HG02623 (cell line): ENCODE results near the gene HTRA1.

Experiments used
- ATAC-seq: cut with Tn5 transposase; IDR thresholded peaks from one replicate; pipeline ENCODE4 v1.9.1; 2021; ENCODE audit warnings: moderate library complexity; ENCODE audit not compliant: unreplicated experiment

The HTRA1 gene

GRCh38 chr10:122473116-122473515, 11.8 kb downstream of the HTRA1 start:
- ATAC-seq: no peak

GRCh38 chr10:122474131-122474818, 12.9 kb downstream of the HTRA1 start:
- ATAC-seq: no peak

DNA sequence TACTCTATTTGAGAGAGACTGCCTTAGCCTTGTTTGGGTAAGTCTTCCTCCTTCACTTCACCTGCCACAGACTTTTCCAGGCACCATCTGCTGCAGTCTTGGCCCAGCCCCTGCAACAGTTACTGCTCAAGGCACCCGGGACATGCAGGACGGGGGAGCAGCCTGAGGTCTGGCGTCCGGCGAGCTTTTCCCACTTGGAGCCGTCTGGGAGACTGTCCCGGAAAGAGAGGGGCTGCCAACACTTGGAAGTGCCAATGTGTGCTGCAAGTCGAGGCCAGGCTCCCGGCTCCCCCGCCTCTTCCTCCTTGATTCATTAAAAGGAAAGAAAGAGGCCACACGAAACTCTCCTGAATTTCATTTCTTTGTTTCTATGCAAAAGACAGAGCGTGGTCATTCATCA, 13.7 kb downstream of the HTRA1 start:
- ATAC-seq: no peak

DNA sequence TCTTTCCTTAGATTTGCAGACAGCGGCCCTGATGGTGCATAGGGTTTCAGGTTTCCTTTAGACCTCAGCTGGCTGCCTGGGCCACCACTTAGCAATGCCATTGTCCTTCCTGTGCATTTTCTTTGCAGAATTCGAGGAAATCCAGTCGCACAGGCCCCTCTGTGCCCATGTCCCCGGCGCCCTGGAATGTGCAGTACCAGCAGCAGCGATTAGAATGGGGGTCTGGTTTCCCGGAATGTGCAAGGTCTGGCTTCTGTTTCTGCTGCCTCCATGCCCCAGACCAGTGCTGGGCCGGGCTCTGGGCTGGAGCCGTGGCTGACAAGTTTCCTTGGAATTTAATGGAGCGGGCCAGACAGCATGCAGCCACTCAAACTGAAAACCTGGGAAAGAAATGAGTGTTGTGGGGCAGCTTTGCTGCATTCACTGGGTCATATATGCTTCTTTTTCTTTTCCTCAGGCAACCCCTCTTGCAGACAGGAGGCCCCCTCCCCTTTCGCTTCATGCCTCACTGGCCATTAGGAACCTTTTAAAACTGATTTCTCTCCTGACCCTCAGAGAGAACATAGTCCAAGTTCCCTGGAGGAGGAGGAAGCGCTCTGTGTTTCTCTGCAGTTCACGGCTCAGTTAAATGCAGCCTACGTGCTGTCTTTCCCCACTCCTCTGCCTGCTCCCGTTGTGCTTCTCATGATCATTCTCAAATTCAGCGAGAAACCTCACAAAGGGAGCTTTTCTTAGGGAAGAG, 14.4 kb downstream of the HTRA1 start:
- no peak for ATAC-seq

GRCh38 chr10:122476333-122476695, 15.0 kb downstream of the HTRA1 start:
- no peak for ATAC-seq

DNA sequence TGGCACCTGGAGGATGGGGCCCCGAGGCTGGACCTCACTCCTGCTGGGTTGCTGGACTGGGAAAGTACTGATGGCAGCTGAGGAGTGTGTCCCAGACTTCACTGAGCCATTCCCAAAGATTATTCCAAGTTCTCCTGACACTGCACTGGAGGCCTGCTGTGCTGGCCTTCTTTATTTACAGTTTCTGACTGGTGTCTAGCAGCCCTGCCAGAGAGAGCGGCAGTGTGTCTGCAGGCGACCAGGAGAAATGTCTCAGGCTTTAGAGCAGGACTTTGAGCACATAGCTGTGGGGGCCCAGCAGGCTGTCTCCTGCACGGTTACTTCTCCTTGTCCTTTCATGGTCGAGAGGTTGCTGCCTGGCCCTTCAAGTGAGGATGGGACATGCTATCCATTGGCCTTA, 16.1 kb downstream of the HTRA1 start:
- ATAC-seq: no peak

- no peak for ATAC-seq
These were observed 17.6 kb downstream of the HTRA1 start for GRCh38 chr10:122478971-122479370.

DNA sequence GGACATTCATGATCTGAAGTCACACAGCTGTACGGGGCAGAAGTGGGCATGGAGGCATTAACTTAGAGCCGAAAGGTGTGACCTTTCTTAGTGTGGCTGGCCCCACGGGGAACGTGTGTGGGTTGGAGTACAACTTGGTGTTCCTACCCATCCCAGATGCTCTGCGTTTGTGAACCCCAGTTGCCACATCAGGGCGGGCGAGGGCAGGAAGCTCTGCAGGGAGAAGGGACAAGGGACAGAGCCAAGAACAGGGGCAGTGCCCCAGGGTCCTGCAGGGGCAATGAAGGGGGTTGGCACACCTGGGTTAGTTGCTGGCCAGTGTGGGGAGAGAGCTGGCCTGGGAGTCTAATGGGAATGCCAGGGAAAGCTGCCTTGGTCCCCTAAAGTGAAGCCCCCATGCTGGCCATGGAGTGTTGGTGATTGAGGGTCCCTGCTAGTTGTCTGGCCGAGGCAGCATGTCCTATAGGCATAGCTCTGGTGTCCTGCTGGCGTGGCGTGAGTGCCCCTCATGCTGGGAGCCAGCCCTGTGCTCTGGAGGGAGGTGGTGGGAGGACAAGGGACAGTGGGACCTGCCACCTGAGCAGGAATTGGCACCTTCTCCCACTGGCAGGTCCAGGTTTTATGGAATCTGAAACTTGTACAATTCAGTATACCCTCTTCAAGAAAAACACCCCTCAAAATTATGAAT, 18.9 kb downstream of the HTRA1 start:
- no peak for ATAC-seq

DNA sequence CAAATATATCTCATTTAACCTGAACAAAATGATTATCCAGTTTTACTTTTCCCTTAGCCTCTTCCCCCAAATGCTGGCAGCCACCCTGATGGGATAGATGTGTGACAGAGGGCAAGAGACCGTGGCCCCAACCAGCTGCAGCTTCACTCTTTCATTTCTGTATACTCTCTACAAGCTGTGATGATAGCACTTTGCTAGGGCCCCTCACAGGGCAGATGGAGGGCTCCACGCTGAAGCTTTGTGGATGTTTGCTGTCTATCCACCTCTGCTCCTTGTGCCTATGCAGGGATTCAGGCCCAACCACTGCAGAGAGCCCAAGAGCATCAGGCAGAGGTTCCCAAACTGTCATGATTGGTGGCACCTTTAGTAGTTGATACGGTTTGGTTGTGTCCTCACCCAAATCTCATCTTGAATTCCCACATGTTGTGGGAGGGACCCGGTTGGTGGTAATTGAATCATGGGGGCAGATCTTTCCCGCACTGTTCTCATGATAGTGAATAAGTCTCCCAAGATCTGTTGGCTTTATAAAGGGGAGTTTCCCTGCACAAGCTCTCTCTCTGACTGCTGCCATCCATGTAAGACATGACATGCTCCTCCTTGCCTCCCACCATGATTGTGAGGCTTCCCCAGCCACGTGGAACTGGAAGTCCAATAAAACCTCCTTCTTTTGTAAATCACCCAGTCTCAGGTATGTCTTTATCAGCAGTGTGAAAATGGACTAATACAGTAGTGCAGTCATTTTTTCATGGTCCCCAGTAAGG, 20.1 kb downstream of the HTRA1 start:
- ATAC-seq: no peak

- no peak for ATAC-seq
These were observed 23.1 kb downstream of the HTRA1 start for GRCh38 chr10:122484276-122485060.

GRCh38 chr10:122485670-122486069, 24.3 kb downstream of the HTRA1 start:
- no peak for ATAC-seq

GRCh38 chr10:122486406-122487080, 25.2 kb downstream of the HTRA1 start:
- no peak for ATAC-seq

- no peak for ATAC-seq
These were observed 25.9 kb downstream of the HTRA1 start for GRCh38 chr10:122487174-122487765.

DNA sequence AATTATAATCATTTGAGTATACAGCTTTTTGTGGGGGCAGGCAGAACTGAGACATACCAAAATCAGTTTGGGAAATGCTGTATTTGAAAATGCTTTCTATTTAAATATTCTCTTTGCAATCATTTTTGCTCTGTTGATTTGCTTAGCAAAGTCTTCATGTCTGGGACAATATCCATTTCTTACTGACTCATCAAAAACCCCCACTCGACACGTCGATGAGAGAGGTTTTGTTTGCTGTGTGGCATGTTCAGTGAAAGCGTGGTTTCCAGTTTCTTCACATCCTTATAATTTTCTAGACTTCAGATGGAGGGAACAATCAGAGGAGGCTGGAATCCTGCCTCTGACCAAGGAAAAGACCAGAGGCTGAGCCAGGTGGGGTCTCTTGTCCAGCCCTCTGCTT, 28.9 kb downstream of the HTRA1 start:
- no peak for ATAC-seq

DNA sequence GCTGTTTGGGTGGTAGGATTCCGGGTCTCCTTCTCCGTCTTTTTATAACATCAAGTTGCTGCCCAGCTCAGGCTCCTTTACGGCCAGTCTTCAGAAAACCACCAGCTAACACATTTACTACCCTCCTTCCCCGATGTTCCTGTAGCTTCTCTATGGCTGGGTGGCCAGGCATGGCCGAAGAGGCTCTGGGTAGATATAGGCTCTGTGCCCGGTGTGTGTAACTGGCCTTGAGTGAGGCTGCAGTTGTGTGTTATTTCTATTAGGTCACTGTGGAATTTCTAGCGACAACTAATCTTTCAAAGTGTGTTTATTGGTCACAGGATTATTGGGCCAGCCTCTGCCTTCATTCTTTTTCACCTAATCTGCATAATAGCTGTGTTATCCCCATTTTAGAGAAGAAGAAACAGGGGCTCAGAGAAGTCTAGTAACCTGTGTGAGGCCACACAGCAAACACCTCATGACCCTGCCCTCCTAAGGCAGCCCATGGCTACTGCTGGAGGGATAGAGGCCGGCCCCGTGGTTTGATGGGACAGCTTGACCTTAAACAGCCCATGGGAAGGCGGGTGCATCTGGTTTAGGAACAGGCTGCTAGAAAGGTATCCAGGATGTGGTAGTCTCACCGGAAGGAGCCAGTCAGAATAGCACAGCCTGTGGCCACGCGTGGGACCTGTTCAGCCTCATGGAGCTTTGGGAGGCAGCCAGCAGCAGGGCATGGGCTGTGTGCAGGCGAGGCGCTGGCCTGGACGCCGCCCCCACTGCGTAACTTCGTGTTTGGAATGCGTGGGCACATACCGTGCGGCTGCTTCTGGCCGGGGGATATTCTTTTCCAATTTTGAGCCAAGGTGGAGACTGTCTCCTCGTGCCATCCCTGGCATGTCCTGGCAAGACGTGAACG, 29.7 kb downstream of the HTRA1 start:
- ATAC-seq: no peak

DNA sequence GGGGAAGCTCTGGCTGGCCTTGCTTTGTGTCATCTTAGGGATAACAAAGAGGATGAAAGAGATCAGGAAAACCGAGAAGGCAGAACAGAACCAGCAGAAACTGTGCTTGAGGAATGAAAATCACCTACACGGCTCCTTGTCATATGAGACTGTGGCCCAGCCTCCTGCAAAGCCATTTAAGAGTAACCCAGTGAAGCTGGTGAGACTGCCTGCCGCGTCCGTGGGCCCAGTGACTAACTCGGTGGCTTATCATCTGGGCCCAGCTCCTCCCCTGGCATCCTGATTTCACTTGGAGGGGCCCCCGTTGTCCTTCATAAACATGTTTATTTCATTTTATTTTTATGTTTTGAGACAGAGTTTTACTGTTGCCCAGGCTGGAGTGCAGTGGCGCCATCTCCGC, 30.7 kb downstream of the HTRA1 start:
- no peak for ATAC-seq

GRCh38 chr10:122492999-122493481, 31.7 kb downstream of the HTRA1 start:
- ATAC-seq: no peak

GRCh38 chr10:122493761-122494160, 32.4 kb downstream of the HTRA1 start:
- no peak for ATAC-seq
